B cell (primary cell): ENCODE data around the gene SSTR4. TPM values are rescaled to one million over a fixed set of nuclear protein-coding genes. Genes with fewer than 3 reads are reported as not detected.

Experiments used
- ATAC-seq: fragments of 200-7000 bp; cut with Tn5 transposase; one replicate; pipeline ENCODE4 v1.10.0; 2021; ENCODE audit warnings: low read depth, mild to moderate bottlenecking, moderate number of reproducible peaks, moderate library complexity
- CTCF ChIA-PET: fragments of 350-600 bp; sonication (Branson Sonifier 250); formaldehyde crosslinking; loops from one replicate; lab custom pipeline; 2021; ENCODE audit warnings: antibody characterized with exemption, inconsistent platforms; lab: Charles Lee
- POLR2A ChIA-PET: fragments of 350-600 bp; sonication (Branson Sonifier 250); formaldehyde crosslinking; loops from one replicate; lab custom pipeline; 2021; ENCODE audit warnings: antibody characterized with exemption; lab: Charles Lee
- DNase-seq: peaks from one replicate; pipeline ENCODE4 v3.0.0; 2013
- H2AFZ ChIP-seq: 2 replicates; pipeline ENCODE4 v1.6.1; 2012; ENCODE audit warnings: mild to moderate bottlenecking, low read depth, low read length; ENCODE audit not compliant: insufficient read depth, poor library complexity, severe bottlenecking
- H3K27ac ChIP-seq, 2 donors: 1 replicate in 1 of 2; 2 replicates in 1 of 2; pipeline ENCODE4 v1.5.1; 2012 to 2013; ENCODE audit warnings: low read length in 2 of 2, mild to moderate bottlenecking in 2 of 2, moderate library complexity in 1 of 2
- H3K27me3 ChIP-seq, 4 experiments: fragments of 200-600 bp in 1 of 4; sonication (generic) in 1 of 4; replicated peaks in 1 of 4; 1 replicate in 2 of 4; 2 replicates in 2 of 4; pipeline versions ENCODE4 v1.6.1 to v1.7.0; 2013 to 2016; ENCODE audit warnings: low read length in 3 of 4, mild to moderate bottlenecking in 2 of 4, mixed read lengths in 1 of 4, moderate library complexity in 1 of 4; ENCODE audit not compliant: insufficient read depth in 4 of 4, control insufficient read depth in 3 of 4; ENCODE audit errors: control extremely low read depth in 1 of 4
- H3K36me3 ChIP-seq, 2 experiments: replicated peaks in 1 of 2; 1 replicate in 1 of 2; 2 replicates in 1 of 2; pipeline versions ENCODE4 v1.6.1 to v1.7.1; 2013; ENCODE audit warnings: low read length in 1 of 2; ENCODE audit not compliant: insufficient read depth in 2 of 2, control insufficient read depth in 1 of 2; ENCODE audit errors: control extremely low read depth in 1 of 2, extremely low read depth in 1 of 2
- H3K4me1 ChIP-seq, 2 donors: fragments of 200-600 bp in 1 of 2; sonication (generic) in 1 of 2; 1 replicate in 1 of 2; 2 replicates in 1 of 2; pipeline versions ENCODE4 v1.5.1 to v1.6.1; 2013 to 2017; ENCODE audit warnings: low read length in 2 of 2; ENCODE audit not compliant: control insufficient read depth in 2 of 2, insufficient read depth in 2 of 2
- H3K4me2 ChIP-seq: replicated peaks from 2 replicates; pipeline ENCODE3; 2012; ENCODE audit warnings: mild to moderate bottlenecking, low read depth, low read length; ENCODE audit not compliant: poor library complexity, severe bottlenecking
- H3K4me3 ChIP-seq, 5 experiments: fragments of 200-600 bp in 1 of 5; sonication (generic) in 1 of 5; 1 replicate in 3 of 5; 2 replicates in 2 of 5; pipeline versions ENCODE4 v1.5.1 to v1.7.0; 2011 to 2016; ENCODE audit warnings: low read length in 4 of 5, mild to moderate bottlenecking in 4 of 5, low read depth in 2 of 5, control low read depth in 1 of 5, moderate library complexity in 1 of 5; ENCODE audit not compliant: insufficient read depth in 1 of 5; ENCODE audit errors: control extremely low read depth in 1 of 5, extremely low read depth in 1 of 5
- H3K79me2 ChIP-seq: fragments of 200-600 bp; sonication (generic); one replicate; pipeline ENCODE4 v1.6.0; 2016; ENCODE audit warnings: low read length; ENCODE audit not compliant: control insufficient read depth, insufficient read depth
- H3K9ac ChIP-seq: fragments of 200-600 bp; sonication (generic); 2 replicates; pipeline ENCODE4 v1.6.1; 2017; ENCODE audit warnings: mild to moderate bottlenecking, low read length, moderate library complexity
- H3K9me3 ChIP-seq, 3 donors: one replicate each; pipeline versions ENCODE4 v1.6.1 to v1.7.1; 2013; ENCODE audit warnings: low read length in 2 of 3; ENCODE audit not compliant: control insufficient read depth in 2 of 3, insufficient read depth in 1 of 3; ENCODE audit errors: control extremely low read depth in 1 of 3
- H4K20me1 ChIP-seq: 2 replicates; pipeline ENCODE4 v1.6.0; 2012; ENCODE audit warnings: mild to moderate bottlenecking, low read length; ENCODE audit not compliant: insufficient read depth, control insufficient read depth, poor library complexity, severe bottlenecking
- H3K27ac Mint-ChIP-seq: one replicate; pipeline ENCODE4 v1.8.0; 2021; ENCODE audit warnings: mixed read lengths
- H3K27me3 Mint-ChIP-seq: one replicate; pipeline ENCODE4 v1.8.0; 2021; ENCODE audit warnings: mixed read lengths
- H3K4me1 Mint-ChIP-seq: one replicate; pipeline ENCODE4 v1.8.0; 2021; ENCODE audit warnings: mixed read lengths
- H3K4me3 Mint-ChIP-seq: one replicate; pipeline ENCODE4 v1.8.0; 2021; ENCODE audit warnings: mixed read lengths
- H3K9me3 Mint-ChIP-seq: one replicate; pipeline ENCODE4 v1.8.0; 2022; ENCODE audit warnings: mixed read lengths; ENCODE audit not compliant: insufficient read depth
- CTCF ChIP-seq: fragments of 200-600 bp; IDR thresholded peaks from one replicate; pipeline ENCODE4 v1.8.0; 2022; ENCODE audit warnings: antibody characterized with exemption, mild to moderate bottlenecking
- EZH2 ChIP-seq: IDR thresholded peaks from 2 replicates; pipeline ENCODE4 v1.6.1; 2012; ENCODE audit warnings: borderline replicate concordance, low read depth, mild to moderate bottlenecking, moderate library complexity, low read length; ENCODE audit not compliant: insufficient read depth, poor library complexity, severe bottlenecking
- WGBS: methylation state at CpG from one replicate; pipeline ENCODE4 v1.1.5; 2013; ENCODE audit warnings: missing lambda C conversion rate; ENCODE audit not compliant: insufficient coverage; 5-methylcytosine and 5-hydroxymethylcytosine counted together
- intact Hi-C: fragments of 100-400 bp; cut with micrococcal nuclease; formaldehyde crosslinking; loops from one replicate; pipeline ENCODE4 v1.10.0; 2022
- polyA plus RNA-seq: library from polyadenylated mRNA; depleted of rRNA; stranded (reverse); fragments of >200 nt; gene quantifications from 2 replicates; pipeline ENCODE4 v1.2.3, GENCODE V29; 2012
- total RNA-seq, 2 donors: library from RNA; stranded (reverse); fragments of 120-200 nt in 1 of 2; gene quantifications; 1 replicate in 1 of 2; 2 replicates in 1 of 2; pipeline versions ENCODE4 v1.2.3 to v1.2.4, GENCODE V29; 2013 to 2022

SSTR4 gene
- total and polyA plus RNA-seq, 2 donors (not counting 1 experiment from before 2014, with no cell fraction given), result not detected

- TF ChIP-seq CTCF (no peak), EZH2 (no peak)
- ATAC-seq (no peak), DNase-seq (no peak)
- 94% methylated on average over 9 of the region's 11 CpGs for WGBS
- Mint-ChIP-seq H3K4me1 (no peaks in the 10 kb centered on the region), H3K4me3 (no peak overlapping the region), H3K9me3 (no peaks in the 10 kb centered on the region), H3K27me3 (peaks cover 7% of the 10 kb centered on the region), H3K27ac (no peak overlapping the region)
- H2AFZ ChIP-seq, result no peak overlapping the region
- no peaks in the 10 kb centered on the region for H3K9me3 ChIP-seq
- intact Hi-C loops, result no loop called here
- no peaks in the 10 kb centered on the region for H3K27me3 ChIP-seq
- no peaks in the 10 kb centered on the region for H3K4me1 ChIP-seq
- no peak overlapping the region for H3K27ac ChIP-seq
- H3K4me3 ChIP-seq, result no peak overlapping the region
- no peaks in the 10 kb centered on the region for H4K20me1 ChIP-seq
- no peaks in the 10 kb centered on the region for H3K36me3 ChIP-seq
- no peaks in the 10 kb centered on the region for H3K79me2 ChIP-seq
- no peak overlapping the region for H3K9ac ChIP-seq
- POLR2A ChIA-PET, result no interaction called here
- CTCF ChIA-PET, result no interaction called here
- H3K4me2 ChIP-seq, result no peak overlapping the region
These were observed 23.9 kb upstream of the SSTR4 start for GRCh38 chr20:23011008-23011721.

GRCh38 chr20:23013429-23013828 is 21.7 kb upstream of the SSTR4 start:
- intact Hi-C loops, result no loop called here
- no peak overlapping the region for H3K4me2 ChIP-seq
- WGBS, result 80% methylated on average over 1 of the region's 5 CpGs

More at GRCh38 chr20:23013429-23013828, 21.7 kb upstream of the SSTR4 start:
- Histone ChIP-seq H3K36me3 (no peaks in the 10 kb centered on the region), H3K9ac (no peak overlapping the region), H3K27me3 (no peaks in the 10 kb centered on the region), H3K4me1 (no peaks in the 10 kb centered on the region), H3K4me3 (no peak overlapping the region), H2AFZ (no peak overlapping the region), H3K27ac (no peak overlapping the region), H3K9me3 (no peaks in the 10 kb centered on the region), H4K20me1 (no peaks in the 10 kb centered on the region), H3K79me2 (no peaks in the 10 kb centered on the region)
- POLR2A ChIA-PET, result no interaction called here
- TF ChIP-seq CTCF, result no peak
- no peak for TF ChIP-seq EZH2
- DNase-seq (no peak), ATAC-seq (no peak)
- Mint-ChIP-seq H3K4me1 (no peaks in the 10 kb centered on the region), H3K27ac (no peak overlapping the region), H3K9me3 (no peaks in the 10 kb centered on the region), H3K4me3 (no peak overlapping the region), H3K27me3 (peaks cover 7% of the 10 kb centered on the region)
- CTCF ChIA-PET, result no interaction called here
